ENCODE measurements around the gene ZNF662.

GRCh38 chr3:42937334-42937733 is 31.4 kb downstream of the ZNF662 start:
- no peak for TF ChIP-seq CTCF (conservative IDR thresholded peaks at IDR 0.05; ENCODE audit: low read depth, low read length)
- TF ChIP-seq EZH2 (IDR thresholded peaks at IDR 0.05; ENCODE audit: borderline replicate concordance, low read depth, low read length, poor library complexity, severe bottlenecking) = no peak

Measured in A673 (cell line).